Kidney (tissue), 14 donors: ENCODE measurements around the gene EGFL7. TPM values are rescaled to one million over a fixed set of nuclear protein-coding genes. Genes with fewer than 3 reads are reported as not detected.

Experiments
- DNase-seq, 5 donors: peaks; one replicate each; pipeline ENCODE4 v3.0.0-alpha.2; 2013 to 2020
- FAIRE-seq: peaks from 2 replicates; lab custom pipeline; 2012; peaks lifted over from hg19 to GRCh38; lab: Jason Lieb, UNC
- H3K27ac ChIP-seq, 2 donors: one replicate each; pipeline ENCODE4 v1.7.0; 2013; ENCODE audit warnings: low read depth in 2 of 2, low read length in 2 of 2, inconsistent platforms in 1 of 2
- H3K27me3 ChIP-seq: one replicate; pipeline ENCODE4 v1.7.1; 2013; ENCODE audit warnings: low read length, inconsistent platforms; ENCODE audit not compliant: control insufficient read depth, insufficient read depth
- H3K36me3 ChIP-seq, 3 donors: one replicate each; pipeline versions ENCODE4 v1.7.0 to v1.7.1; 2013; ENCODE audit warnings: low read length in 3 of 3, control low read depth in 1 of 3, inconsistent platforms in 1 of 3; ENCODE audit not compliant: insufficient read depth in 3 of 3, control insufficient read depth in 2 of 3
- H3K4me1 ChIP-seq, 3 donors: one replicate each; pipeline versions ENCODE4 v1.7.0 to v1.7.1; 2013; ENCODE audit warnings: low read length in 3 of 3, inconsistent platforms in 1 of 3, low read depth in 1 of 3; ENCODE audit not compliant: control insufficient read depth in 2 of 3, insufficient read depth in 2 of 3
- H3K4me3 ChIP-seq, 3 donors: one replicate each; pipeline versions ENCODE4 v1.7.0 to v1.8.1; 2013; ENCODE audit warnings: low read length in 3 of 3, control low read depth in 1 of 3, inconsistent platforms in 1 of 3
- H3K9ac ChIP-seq, 3 donors: one replicate each; pipeline versions ENCODE4 v1.7.0 to v1.7.1; 2013; ENCODE audit warnings: low read length in 3 of 3, control low read depth in 1 of 3, inconsistent platforms in 1 of 3
- H3K9me3 ChIP-seq, 3 donors: one replicate each; pipeline versions ENCODE4 v1.7.0 to v1.7.1; 2013; ENCODE audit warnings: low read length in 3 of 3, control low read depth in 1 of 3, inconsistent platforms in 1 of 3; ENCODE audit not compliant: control insufficient read depth in 2 of 3, insufficient read depth in 1 of 3
- intact Hi-C: fragments of 100-400 bp; cut with DNase I; formaldehyde crosslinking; loops from one replicate; pipeline ENCODE4 v1.11.1; 2022
- polyA plus RNA-seq: library from polyadenylated mRNA; stranded (reverse); fragments of 350-450 nt; fragmentation: Illumina TruSeq; extraction: RNeasy Lipid Tissue Mini Kit (QIAGEN cat#74804); gene quantifications from one replicate; pipeline ENCODE4 v1.2.3, GENCODE V29; 2014; ENCODE audit warnings: low read depth, low replicate concordance; ENCODE audit not compliant: insufficient read depth
- total RNA-seq: library from RNA; stranded (reverse); fragmentation: NEBNext Ultra II Directional; extraction: Animal tissue kit (Norgen Biotek cat#: 25700); gene quantifications from one replicate; pipeline ENCODE4 v1.2.1, GENCODE V29; 2021
- TF ChIP-seq, protein P1 (sequence below): IDR thresholded peaks from 3 replicates; pipeline ENCODE4 v1.5.1; 2012; ENCODE audit warnings: mild to moderate bottlenecking, moderate library complexity, borderline replicate concordance; ENCODE audit not compliant: insufficient read depth; ENCODE audit errors: extremely low read depth
- donor health status: control.
- donor health status: control.
- donor health status: control.
- donor health status: control.
- donor health status: control.
- donor health status: DM: yes; HTN: yes; CAD: no.
- donor health status: Normal renal cell carcinoma (clear cell type).

EGFL7 gene
- total and polyA plus RNA-seq, 2 donors from 2014 or later = 137 to 140 TPM

DNA sequence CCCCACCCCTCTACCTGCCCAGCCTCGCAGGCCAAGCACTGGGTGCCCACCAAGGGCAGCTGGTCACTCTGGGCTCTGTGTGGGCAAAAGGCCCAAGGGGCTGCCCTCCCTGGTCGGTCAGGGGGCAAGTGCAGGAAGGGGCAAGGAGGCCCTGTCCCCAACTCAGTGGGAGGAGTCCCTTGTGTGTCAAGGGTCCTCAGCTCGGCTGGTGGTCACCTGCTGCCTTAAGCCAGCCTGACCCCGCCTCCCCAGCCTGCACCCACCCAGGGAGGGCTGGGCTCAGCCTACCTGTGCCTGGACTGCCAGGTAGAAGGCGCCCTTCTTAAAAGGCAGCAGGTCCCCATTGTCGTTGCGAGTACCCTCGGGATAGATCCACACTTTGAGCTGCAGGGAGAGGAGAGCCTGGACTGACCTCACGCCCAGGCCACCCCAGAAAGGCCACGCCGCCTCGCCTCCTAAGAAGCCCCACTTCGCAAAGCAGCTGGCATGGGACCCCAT, 13.6 kb downstream of the EGFL7 start:
- intact Hi-C loops = no loop called here
- no peaks in the 10 kb centered on the region for H3K9me3 ChIP-seq
- H3K4me1 ChIP-seq = peaks cover 0 to 21% (median 0%) of the 10 kb centered on the region in 3 donors
- H3K27me3 ChIP-seq = no peaks in the 10 kb centered on the region
- no peak for FAIRE-seq
- H3K36me3 ChIP-seq = peaks cover 0 to 3% (median 0%) of the 10 kb centered on the region in 3 donors
- no peak overlapping the region for H3K27ac ChIP-seq
- DNase-seq = no peak
- TF ChIP-seq, protein P1, sequence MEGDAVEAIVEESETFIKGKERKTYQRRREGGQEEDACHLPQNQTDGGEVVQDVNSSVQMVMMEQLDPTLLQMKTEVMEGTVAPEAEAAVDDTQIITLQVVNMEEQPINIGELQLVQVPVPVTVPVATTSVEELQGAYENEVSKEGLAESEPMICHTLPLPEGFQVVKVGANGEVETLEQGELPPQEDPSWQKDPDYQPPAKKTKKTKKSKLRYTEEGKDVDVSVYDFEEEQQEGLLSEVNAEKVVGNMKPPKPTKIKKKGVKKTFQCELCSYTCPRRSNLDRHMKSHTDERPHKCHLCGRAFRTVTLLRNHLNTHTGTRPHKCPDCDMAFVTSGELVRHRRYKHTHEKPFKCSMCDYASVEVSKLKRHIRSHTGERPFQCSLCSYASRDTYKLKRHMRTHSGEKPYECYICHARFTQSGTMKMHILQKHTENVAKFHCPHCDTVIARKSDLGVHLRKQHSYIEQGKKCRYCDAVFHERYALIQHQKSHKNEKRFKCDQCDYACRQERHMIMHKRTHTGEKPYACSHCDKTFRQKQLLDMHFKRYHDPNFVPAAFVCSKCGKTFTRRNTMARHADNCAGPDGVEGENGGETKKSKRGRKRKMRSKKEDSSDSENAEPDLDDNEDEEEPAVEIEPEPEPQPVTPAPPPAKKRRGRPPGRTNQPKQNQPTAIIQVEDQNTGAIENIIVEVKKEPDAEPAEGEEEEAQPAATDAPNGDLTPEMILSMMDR = no peak
- no peak overlapping the region for H3K4me3 ChIP-seq
- no peak overlapping the region for H3K9ac ChIP-seq

DNA sequence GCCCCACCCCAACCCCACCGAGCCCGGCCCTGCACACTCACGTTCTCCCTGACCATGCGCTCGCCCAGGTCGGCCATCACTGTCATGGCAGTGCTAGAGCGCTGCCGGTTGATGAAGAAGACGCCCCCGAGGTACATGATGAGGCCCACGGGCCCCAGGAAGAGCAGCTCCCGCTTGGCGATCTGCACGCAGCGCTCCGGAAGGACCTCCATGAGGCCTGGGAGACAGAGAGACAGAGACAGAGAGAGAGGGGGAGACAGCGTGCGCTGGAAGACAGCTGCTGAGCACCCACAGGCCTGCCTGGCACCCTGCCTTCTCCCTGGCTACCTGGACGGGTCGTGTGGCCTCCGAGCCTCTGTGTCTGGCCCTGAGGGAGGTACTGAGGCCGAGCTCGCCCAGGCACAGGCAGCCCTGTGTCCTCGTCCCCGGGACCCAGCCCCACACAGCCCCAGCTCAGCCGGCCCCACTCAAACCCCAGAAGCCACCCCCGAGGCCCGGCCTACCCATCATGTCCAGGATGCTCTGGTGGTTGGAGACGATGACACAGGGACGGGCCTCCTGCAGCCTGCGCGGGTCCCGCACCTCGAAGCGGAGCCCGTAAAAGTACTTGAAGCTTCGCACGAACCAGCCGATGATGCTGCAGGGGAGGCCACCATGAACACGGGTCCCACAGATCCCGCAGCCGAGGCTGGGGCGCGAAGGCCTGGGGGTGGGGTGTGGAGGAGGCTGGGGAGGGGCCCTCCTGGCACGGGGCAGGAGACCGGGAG, 14.4 kb downstream of the EGFL7 start:
- no peak for FAIRE-seq
- Histone ChIP-seq H3K27ac (no peak overlapping the region), H3K9ac (no peak overlapping the region), H3K27me3 (no peaks in the 10 kb centered on the region), H3K36me3 (peaks cover 0 to 3% (median 0%) of the 10 kb centered on the region in 3 donors), H3K4me3 (no peak overlapping the region), H3K9me3 (no peaks in the 10 kb centered on the region), H3K4me1 (peaks cover 0 to 20% (median 0%) of the 10 kb centered on the region in 3 donors)
- no peak for DNase-seq
- intact Hi-C loops = no loop called here
- TF ChIP-seq, protein P1 = no peak

DNA sequence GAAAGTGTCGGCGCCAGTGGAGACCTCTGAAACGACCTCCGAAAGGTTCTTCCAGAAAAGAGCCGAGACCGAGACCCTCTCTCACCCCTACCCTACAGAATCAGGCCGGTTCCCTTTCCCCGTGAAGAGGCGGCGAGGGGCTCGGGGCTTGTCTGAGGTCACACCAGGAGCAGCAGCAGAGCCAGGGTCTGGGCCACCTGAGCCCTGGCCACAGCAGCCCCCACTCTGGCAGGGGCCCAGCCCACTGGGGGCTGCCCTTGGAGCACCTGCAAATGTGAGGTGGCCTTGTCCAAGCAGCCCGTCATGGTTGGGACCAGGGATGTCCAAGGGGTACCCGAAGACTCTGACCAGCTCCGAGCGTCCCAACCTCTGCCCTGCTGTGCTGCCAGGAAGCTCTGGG, 15.3 kb downstream of the EGFL7 start:
- Histone ChIP-seq H3K4me3 (no peak overlapping the region), H3K4me1 (peaks cover 0 to 19% (median 0%) of the 10 kb centered on the region in 3 donors), H3K9ac (no peak overlapping the region), H3K27ac (no peak overlapping the region), H3K9me3 (no peaks in the 10 kb centered on the region), H3K36me3 (peaks cover 0 to 3% (median 0%) of the 10 kb centered on the region in 3 donors), H3K27me3 (no peaks in the 10 kb centered on the region)
- TF ChIP-seq, protein P1 = no peak
- intact Hi-C loops = no loop called here
- DNase-seq (no peak), FAIRE-seq (no peak)
